Right forelimb (tissue), 1 donor: ENCODE data around the gene IL7R.
"Not testable (repeated sequence)": the region's sequence is repeated elsewhere in the genome, so short reads cannot be mapped to it uniquely, and the experiment has no call there.

ENCODE experiments used
- DNase-seq: peaks from one replicate; pipeline ENCODE4 v3.0.0-alpha.2; 2018

The IL7R gene

DNA sequence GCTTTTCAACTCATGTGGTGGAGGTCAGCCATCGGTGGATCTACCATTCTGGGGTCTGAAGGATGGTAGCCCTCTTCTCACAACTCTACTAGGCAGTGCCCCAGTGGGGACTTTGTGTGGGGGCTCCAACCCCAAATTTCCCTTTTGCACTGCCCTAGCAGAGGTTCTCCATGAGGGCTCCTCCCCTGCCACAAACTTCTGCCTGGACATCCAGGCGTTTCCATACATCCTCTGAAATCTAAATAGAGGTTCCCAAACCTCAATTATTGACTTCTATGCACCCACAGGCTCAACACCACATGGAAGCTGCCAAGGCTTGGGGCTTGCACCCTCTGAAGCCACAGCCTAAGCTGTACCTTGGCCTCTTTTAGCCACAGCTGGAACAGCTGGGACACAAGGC is 11.2 kb upstream of the IL7R start:
- not testable (repeated sequence) for DNase-seq

DNA sequence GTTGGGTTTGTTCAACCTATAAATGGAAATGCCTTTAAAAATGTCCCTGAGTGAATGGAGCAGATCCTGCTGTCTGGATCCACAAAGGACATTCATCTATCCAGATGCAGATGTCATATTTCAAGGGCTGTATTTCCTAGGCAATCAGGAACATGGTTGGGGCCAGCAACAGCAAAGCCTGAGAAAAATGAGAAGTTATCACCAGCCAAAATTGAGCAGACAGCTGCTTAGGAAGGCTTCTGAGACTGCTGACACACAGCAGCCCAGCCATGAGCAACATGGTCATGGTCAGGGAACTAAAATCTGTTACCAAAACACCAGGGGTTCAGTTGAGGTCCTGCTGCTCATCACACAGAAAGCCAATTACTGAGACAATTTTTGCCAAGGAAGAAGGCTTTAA is 9.2 kb upstream of the IL7R start:
- DNase-seq = no peak

DNA sequence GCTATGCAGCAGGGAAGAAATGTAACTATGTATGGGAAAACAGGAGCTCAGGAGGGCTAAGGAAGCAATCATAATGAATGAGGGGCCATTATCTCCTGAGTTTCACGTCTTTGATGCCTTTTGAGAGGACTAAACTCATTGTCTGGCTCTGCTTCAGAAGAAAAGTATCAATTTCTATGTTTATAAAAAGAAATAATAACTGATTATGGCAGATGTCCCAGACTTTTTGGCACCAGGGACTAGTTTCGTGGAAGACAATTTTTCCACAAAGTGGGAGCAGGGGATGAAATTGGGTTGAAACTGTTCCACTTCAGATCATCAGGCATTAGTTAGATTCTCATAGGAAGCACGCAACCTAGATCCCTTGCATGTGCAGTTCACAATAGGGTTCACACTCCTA is 8.7 kb upstream of the IL7R start:
- DNase-seq = no peak

DNA sequence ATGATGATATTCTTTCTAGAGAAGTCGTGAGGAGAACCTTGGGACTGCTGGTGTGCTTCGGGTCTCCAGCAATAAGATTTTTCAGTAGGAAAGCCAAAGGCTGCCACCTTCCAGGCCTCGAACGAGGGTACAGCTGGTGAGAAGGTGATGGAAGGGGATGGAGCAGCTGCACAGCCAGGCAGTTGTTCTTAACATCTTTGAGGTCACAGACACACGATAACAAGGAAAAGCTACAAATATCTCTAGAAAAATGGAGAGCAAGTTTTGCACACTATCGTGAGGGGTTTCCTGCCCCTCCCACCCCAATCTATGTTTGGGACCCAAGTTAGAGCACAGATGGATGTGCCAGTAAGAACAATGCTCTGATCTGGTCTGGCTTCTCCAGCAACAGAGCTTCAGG is 6.8 kb upstream of the IL7R start:
- DNase-seq = no peak

DNA sequence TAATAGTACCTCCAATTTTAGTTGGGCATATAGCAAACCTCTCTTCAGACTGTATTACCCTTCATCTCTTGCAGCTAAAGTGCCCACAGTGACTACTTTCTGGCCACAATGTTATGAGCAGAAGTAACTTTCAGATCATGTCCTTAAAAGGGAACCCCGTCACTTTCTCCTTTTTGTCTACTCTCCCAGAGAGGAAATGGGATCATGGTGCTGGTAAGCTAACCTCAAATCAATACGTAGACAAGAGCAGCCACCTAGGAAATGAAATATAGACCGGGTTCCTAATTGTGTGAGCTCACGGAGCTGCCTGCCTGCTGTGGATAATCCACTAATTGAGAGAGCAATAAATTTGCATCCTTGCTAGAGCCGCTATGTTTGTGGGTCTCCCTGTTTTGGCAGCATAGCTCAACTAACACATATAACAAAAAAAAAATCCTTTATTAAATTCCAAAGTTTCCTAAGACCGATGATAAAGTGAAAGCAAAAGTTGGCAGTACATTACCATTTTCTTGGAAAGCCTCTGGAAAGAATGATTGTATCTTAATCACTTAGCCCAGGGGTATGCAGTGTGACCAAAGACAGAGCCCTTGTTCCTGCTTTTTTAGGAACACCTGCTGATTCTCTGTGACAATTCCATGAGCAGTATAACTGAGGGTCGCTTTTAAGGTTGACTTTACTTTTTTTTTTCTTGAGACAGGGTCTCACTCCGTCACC is 5.6 kb upstream of the IL7R start:
- DNase-seq = no peak

DNA sequence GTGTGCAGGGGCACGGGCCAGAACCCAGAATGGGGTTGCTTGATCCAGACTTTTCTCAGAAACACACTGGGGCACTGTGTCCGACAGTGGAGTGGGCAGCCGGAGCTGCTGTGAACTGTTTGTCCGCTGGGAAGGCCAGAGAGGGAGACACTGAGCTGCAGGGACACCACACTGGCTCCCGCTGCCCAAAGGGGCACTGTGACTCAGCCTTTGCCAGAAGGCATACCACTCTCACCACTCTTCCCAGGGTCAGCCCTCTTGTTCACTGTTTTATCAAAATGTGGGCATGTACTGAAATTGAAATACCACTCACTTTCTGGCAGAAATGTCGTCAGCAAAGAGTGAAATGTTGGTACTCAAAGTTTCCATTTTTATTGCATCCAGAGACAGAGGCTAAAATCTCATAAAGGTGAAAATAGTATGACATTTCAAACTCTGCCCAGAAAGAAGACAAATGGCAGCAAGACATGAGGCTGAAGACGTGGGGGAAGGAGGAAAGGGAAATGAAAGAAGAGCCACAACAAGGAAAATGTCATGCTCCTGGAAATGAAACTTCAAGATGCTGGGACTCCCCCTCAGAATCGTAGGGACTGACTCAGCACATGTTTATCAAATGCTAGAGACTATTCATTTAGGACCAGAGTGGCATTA is 4.5 kb upstream of the IL7R start:
- no peak for DNase-seq

DNA sequence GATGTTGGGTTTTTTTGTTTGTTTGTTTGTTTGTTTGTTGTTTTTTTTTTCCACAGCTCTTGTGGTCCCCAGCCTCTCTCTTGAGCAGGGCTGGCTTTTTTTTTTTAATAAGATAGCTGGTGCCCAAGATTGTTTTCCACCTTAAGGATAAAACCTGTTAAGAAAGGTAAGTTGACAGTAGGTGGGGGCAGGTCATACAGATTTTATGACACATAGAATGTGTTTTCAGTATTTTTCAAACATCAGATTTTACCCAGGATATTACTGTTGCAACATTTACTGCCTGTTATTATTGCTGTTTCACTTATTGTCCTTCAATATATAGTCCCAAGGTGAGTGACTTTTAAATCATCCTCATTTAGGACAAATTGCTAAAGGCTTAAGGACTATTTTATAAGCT is 3.9 kb upstream of the IL7R start:
- DNase-seq = no peak

DNA sequence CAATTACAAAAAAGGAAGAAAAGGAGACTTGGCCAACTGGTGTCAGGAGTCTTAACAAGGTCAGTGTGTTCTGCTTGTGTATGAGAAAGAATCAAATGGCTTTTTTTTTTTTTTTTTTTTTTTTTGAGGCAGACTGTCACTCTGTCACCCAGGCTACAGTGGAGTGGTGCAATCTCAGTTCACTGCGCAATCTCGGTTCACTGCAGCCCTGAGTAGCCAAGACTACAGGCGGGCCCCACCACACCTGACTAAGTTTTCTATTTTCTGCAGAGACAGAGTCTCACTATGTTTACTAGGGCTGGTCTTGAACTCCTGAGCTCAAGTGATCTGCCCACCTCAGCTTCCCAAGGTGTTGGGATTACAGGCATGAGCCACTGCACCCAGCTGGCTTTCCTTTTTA is 3.1 kb upstream of the IL7R start:
- DNase-seq = no peak

DNA sequence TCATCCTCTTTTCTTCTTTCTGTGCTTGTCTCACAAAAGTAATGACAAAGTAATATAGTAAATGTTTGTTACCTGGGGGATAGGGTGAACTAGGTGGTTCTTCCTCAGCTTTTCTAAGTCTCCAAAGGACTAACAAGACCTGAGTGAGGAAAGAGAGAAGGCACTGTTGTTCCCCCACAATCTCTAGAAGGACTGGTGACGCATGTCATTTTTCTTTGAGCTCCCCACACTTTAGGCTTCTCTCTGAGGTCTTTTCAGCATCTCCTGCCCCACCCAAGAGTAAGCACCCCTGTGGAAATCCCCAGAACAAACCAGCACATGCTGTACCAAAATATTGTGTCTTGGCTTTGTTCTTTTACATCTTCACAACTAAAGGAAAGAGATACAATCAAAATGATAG is 2.4 kb upstream of the IL7R start:
- DNase-seq = no peak

DNA sequence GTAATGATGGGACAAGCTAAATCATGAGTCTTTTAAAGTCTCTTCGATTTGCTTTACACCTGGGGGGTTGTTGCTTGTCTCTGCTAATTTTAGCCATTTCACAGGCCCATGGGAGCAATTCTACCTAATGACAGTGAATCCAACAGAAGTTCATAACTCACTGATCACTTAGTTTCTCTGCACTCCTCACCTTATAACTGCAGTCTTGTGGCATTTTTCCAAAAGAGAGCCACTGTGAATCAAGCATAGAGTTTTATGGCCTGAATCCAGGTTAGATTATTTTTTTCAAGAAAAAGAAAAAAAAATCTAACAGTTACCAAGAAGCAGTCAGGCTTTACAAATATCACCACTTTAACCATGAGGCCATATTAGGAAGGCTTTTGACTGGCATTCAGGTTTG is 1.5 kb upstream of the IL7R start:
- no peak for DNase-seq

DNA sequence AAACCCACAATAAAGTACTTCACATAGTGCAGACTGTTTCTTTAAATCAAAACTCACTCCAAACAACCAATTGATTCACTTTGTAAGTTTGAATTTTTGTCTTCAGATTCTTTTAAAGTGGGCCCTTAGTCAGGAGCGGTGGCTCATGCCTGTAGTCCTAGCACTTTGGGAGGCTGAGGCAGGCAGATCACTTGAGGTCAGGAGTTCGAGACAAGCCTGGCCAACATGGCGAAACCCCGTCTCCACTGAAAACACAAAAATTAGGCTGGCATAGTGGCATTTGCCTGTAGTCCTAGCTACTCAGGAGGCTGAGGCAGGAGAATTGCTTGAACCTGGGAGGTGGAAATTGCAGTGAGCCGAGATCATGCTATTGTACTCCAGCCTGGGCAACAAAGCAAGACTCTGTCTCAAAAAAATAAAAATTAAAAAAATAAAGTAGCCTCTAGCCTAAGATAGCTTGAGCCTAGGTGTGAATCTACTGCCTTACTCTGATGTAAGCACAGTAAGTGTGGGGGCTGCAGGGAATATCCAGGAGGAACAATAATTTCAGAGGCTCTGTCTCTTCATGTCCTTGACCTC is 416 bp upstream of the IL7R start:
- DNase-seq = not testable (repeated sequence)

DNA sequence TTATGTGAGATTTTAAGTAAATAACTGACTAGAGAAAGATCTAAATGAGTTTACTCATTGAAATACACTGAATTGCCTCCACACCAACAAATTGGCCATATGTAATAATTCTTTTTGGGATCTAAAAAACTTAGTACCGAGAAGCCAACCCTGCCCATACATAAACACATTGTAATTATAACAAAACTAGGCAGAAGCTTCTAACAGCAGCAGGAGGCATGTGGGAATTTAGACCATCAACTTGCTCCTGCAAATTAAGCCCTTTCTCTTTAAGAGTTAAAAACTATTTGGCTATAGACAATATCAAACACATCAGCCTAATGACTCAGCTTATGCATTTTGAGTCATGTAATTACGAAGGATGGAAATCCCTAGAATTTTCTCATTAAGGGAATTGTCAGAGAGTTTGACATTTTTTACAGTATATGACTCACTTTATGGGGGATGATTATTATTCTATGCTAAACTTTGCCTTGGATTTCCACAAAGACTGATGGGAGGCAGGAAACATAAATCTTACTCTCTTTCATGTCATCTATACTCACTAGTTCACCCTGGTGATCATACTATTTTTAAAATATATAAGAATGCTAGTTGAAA is 1.0 kb downstream of the IL7R start:
- DNase-seq = no peak

DNA sequence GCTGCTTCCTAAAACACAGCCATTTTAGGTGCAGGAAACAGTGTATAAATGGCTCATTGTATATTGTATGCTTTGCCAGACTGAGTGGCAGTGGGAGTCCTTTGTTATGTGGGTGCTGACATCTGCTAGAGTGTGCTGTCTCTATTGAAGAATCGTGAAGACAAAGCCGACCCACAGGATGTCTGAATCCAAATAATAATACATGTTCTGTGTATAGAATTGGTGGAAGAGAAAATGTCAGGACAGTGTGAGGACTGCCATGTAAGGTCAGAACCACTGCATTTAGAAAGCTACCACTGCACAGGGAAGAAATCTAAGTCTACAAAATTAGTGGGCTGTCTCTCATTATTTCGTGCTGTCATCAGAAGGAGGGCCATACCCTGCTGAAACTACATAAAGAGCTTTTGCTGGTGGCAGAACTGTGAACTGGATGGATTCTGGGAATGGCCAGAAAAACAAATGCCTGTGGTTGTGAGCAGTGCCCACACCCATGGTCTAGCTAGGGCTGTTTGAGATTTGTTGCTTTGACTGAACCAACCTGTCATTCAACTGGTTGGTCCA is 2.5 kb downstream of the IL7R start:
- DNase-seq = no peak

DNA sequence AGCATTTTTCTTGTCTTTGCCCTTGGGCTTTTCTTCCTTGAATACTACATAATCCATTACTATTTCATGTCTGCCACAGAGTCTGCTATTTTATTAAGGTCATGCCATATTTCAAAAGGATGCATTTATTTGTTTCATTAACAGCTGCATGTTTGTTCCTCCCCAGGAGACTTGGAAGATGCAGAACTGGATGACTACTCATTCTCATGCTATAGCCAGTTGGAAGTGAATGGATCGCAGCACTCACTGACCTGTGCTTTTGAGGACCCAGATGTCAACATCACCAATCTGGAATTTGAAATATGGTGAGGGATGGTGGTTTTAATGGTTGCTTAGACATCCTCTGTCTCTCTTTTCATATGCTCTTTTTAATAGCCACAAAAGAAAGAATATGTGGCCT is 4.0 kb downstream of the IL7R start:
- DNase-seq = no peak

DNA sequence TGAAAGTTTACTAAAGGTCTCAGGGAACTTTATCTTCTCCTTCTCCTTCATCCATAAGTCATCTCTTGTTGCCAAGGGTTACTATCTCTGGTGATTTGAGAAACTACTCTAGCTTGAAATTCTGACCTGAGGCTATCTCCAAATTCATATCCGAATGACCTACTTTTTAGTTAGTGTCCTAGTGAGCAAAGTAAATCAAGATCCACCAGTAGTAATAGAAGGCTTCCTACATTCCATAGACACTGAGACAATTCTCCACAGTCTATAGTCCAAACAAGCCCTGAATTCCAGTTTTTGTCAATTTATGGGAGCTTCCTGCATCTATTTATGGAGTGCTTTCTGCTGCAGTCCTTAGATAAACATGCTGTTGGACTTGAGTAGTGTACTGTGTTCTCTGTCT is 5.0 kb downstream of the IL7R start:
- no peak for DNase-seq

DNA sequence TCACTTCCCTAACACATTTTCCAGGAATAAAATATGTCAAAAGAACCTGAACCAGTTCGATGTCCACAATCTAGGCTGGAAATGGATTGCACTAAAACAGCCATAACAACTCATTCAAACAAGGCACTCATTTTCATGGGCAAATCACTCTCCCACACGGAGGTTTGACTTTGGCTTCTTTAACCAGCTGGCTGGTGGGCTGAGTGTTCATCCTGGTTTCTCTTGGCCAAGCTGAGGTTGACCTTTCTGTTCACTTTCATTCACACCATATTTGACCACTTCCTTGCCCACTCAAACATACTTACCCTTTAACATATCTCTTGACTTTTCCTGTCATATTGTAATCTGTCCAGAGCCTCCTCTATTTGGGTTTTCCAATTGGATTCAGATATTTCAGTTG is 5.4 kb downstream of the IL7R start:
- no peak for DNase-seq

DNA sequence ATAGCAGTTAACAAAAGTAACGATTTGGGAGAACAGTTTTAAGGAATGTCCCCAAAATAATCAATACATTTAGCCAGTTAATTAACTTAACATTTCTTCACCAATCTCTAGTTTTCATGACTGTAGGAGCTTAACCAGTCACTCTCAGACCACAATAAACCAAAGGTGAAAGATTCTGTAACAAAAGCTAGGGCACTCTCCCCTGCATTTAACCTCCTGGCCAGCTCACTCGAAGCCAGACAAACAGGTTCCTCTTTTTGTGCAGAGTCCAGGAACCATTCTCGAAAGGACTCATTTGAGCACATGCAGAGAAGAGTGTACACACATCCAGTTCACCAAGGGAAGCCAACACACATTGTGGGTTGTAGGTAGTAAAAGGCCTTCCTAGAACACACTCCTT is 6.5 kb downstream of the IL7R start:
- no peak for DNase-seq

DNA sequence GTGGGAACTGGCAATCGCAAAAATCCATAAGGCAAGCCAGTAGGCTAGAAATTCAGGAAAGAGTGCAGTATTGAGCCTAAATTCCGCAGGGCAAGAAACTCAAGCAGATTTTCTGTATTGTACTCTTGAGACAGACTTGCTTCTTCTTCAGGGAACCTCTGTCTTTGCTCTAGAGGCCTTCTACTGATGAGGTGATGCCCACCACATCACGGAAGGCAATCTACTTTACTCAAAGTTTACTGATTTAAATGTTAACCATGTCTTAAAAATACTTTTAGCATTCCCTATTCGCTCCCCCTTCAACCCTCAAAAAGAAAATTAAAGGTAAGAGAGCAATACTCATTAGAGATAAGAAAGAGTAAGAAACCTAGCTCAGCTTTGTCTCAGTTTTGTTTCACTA is 11.3 kb downstream of the IL7R start:
- no peak for DNase-seq

DNA sequence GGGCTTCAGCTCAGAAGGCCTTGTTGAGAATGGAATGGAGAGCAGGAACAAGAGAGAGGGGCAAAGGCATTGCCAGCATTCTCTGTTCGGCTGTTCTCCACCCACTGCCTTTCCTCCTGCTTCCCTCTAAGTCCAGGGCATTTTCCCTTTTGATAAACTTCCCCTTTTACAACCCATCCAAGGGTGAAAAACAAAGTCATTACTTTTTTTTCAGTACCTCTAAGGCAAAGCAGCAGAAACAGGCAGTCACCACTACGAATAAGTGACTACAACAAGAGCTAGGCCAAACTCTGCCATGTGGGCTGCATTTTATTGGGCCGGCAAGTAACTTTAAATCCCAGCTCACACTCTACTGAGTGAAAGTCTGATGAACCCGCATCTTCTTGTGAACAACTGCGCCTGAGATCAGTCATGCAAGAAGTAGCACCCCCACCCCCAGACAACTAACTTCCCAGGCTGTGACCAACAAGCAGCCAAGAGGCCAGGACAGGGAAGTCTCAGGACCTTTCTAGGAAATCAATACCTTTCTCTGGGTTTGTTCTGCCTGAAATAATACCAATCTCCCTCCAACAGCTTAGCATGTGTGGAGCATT is 13.1 kb downstream of the IL7R start:
- DNase-seq = no peak

DNA sequence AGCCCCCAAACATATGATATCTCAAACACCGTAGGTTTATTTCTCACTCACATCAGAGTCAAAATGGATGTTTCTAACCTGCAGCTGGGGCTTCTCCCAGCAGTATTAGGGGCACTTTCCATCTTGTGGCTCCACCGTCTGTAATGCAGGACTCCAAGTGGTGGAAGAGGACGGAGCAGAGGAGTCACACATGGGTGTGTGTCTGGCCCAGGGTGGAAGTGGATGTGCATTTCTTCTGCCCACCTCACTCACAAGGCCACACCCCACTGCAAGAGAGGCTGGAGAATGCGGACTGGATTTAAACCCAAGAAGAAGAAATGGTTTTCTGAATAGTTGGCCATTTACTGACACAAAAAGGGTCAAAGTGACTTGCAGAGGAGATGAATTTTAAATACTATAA is 13.9 kb downstream of the IL7R start:
- DNase-seq = no peak

DNA sequence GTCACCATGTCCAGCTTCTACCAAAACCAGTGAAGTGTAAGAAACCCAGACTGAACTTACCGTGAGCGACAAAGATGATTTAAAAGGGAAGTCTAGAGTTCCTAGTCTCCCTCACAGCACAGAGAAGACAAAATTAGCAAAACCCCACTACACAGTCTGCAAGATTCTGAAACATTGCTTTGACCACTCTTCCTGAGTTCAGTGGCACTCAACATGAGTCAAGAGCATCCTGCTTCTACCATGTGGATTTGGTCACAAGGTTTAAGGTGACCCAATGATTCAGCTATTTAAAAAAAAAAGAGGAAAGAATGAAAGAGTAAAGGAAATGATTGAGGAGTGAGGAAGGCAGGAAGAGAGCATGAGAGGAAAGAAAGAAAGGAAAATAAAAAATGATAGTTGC is 19.8 kb downstream of the IL7R start:
- no peak for DNase-seq

DNA sequence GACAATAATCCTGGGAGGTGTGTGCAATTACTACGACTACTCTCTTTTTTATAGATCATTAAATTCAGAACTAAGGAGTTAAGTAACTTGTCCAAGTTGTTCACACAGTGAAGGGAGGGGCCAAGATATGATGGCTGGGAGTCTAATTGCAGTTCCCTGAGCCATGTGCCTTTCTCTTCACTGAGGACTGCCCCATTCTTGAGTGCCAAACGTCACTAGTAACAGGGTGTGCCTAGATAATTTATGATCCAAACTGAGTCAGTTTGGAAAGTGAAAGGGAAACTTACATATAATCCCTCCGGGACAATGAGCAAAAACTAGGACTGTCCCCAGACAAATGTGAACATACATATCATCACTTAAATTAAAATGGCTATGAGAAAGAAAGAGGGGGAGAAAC is 20.2 kb downstream of the IL7R start:
- DNase-seq = no peak

DNA sequence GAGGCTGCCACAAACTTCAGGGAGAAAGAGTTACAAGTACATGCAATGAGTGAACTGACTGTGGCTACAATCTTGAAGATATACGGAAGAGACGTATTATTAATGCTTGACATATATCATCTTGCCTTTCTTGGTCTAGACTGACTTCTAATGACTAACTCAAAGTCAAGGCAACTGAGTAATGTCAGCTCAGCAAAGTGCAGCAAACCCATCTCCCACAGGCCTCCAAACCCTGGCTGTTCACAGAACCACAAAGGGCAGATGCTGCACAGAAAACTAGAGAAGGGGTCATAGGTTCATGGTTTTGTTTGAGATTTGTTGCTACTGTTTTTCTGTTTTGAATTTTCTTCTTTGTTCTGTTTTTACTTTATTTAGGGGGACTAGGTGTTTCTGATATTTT is 21.0 kb downstream of the IL7R start:
- no peak for DNase-seq

DNA sequence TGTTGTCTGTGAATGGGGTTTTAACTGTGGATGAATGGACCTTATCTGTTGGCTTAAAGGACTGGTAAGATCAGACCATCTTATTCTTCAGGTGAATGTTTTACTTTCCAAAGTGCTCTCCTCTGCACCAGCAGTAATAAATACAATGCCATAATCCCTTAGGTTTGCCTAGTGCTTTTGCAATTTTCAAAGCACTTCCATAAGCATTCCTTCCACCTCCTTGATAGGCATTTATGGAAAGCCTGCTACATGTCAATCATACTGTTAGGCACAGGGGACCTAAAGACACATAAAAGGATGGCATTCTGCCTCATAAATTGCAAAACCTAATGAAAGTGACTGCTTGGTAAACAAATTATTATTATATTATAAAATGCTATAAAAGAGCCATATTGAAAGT is 21.4 kb downstream of the IL7R start:
- DNase-seq = no peak
